HepG2 (cell line): Measurements from ENCODE around the gene NOP9. TPM values are rescaled to one million over a fixed set of nuclear protein-coding genes. Genes with fewer than 3 reads are reported as not detected.

ENCODE experiments used
- ATF7 ChIP-seq, 2 experiments: fragments of 450-650 bp in 1 of 2; sonication (generic) in 1 of 2; formaldehyde crosslinking in 1 of 2; IDR thresholded peaks; 2 replicates each; pipeline versions ENCODE4 v1.4.0 to v1.6.1; 2016 to 2020; ENCODE audit warnings: antibody characterized with exemption in 1 of 2, mild to moderate bottlenecking in 1 of 2, missing genetic modification reagents in 1 of 2
- BCL6 ChIP-seq: IDR thresholded peaks from 2 replicates; pipeline ENCODE4 v1.6.1; 2016; ENCODE audit warnings: missing genetic modification reagents, missing compliant biosample characterization
- ELF4 ChIP-seq: sonication (generic); formaldehyde crosslinking; IDR thresholded peaks from 2 replicates; pipeline ENCODE4 v1.5.0; 2020; ENCODE audit warnings: missing genetic modification reagents, mild to moderate bottlenecking, moderate library complexity, borderline replicate concordance
- ISX ChIP-seq: sonication (generic); formaldehyde crosslinking; conservative IDR thresholded peaks from 2 replicates; pipeline ENCODE4 v1.5.0; 2020; ENCODE audit warnings: missing genetic modification reagents
- KLF13 ChIP-seq: sonication (generic); formaldehyde crosslinking; IDR thresholded peaks from 2 replicates; pipeline ENCODE4 v1.4.0; 2020; ENCODE audit warnings: mild to moderate bottlenecking, missing genetic modification reagents
- MIER2 ChIP-seq: IDR thresholded peaks from 2 replicates; pipeline ENCODE4 v1.6.1; 2016; ENCODE audit warnings: missing biosample characterization, missing genetic modification reagents
- MTA3 ChIP-seq: sonication (generic); formaldehyde crosslinking; IDR thresholded peaks from 2 replicates; pipeline ENCODE4 v1.4.0; 2020; ENCODE audit warnings: missing genetic modification reagents
- NFIC ChIP-seq: IDR thresholded peaks from 2 replicates; pipeline ENCODE4 v1.6.1; 2012; ENCODE audit warnings: mild to moderate bottlenecking, low read length, inconsistent platforms
- PHB2 ChIP-seq: fragments of 450-650 bp; IDR thresholded peaks from 2 replicates; pipeline ENCODE4 v1.6.1; 2018; ENCODE audit not compliant: partially characterized antibody
- PHF8 ChIP-seq: sonication (generic); formaldehyde crosslinking; IDR thresholded peaks from 2 replicates; pipeline ENCODE4 v1.5.0; 2020; ENCODE audit warnings: missing genetic modification reagents
- POLR2G ChIP-seq: fragments of 200-400 bp; formaldehyde crosslinking; IDR thresholded peaks from 2 replicates; pipeline ENCODE4 v1.6.1; 2018; ENCODE audit warnings: mild to moderate bottlenecking, low read depth, low read length, moderate library complexity
- RNF2 ChIP-seq: fragments of 450-650 bp; conservative IDR thresholded peaks from 2 replicates; pipeline ENCODE4 v1.6.1; 2016; ENCODE audit warnings: low read depth
- SNAPC4 ChIP-seq: sonication (generic); formaldehyde crosslinking; IDR thresholded peaks from 2 replicates; pipeline ENCODE4 v1.4.0; 2020; ENCODE audit warnings: mild to moderate bottlenecking, missing genetic modification reagents
- SNRNP70 ChIP-seq: fragments of 200-400 bp; formaldehyde crosslinking; IDR thresholded peaks from 2 replicates; pipeline ENCODE4 v1.6.1; 2017; ENCODE audit warnings: mild to moderate bottlenecking, low read depth, low read length, moderate library complexity
- SP140L ChIP-seq: sonication (generic); formaldehyde crosslinking; IDR thresholded peaks from 2 replicates; pipeline ENCODE4 v1.4.0; 2020; ENCODE audit warnings: missing genetic modification reagents, borderline replicate concordance
- ZBTB1 ChIP-seq: sonication (generic); formaldehyde crosslinking; IDR thresholded peaks from 2 replicates; pipeline ENCODE4 v1.4.0; 2020; ENCODE audit warnings: missing genetic modification reagents, borderline replicate concordance
- ZFY ChIP-seq: sonication (generic); formaldehyde crosslinking; IDR thresholded peaks from 2 replicates; pipeline ENCODE4 v1.4.0; 2020; ENCODE audit warnings: missing genetic modification reagents
- ZNF20 ChIP-seq: sonication (generic); formaldehyde crosslinking; IDR thresholded peaks from 2 replicates; pipeline ENCODE4 v1.4.0; 2020; ENCODE audit warnings: mild to moderate bottlenecking, moderate library complexity, missing genetic modification reagents
- ZNF563 ChIP-seq: sonication (generic); formaldehyde crosslinking; IDR thresholded peaks from 2 replicates; pipeline ENCODE4 v1.8.0; 2022; ENCODE audit warnings: mild to moderate bottlenecking, moderate library complexity, missing genetic modification reagents
- ZNF614 ChIP-seq: IDR thresholded peaks from 2 replicates; pipeline ENCODE4 v1.6.1; 2018; ENCODE audit warnings: missing biosample characterization, missing genetic modification reagents, inconsistent platforms, borderline replicate concordance
- ZNF629 ChIP-seq: sonication (generic); formaldehyde crosslinking; conservative IDR thresholded peaks from 2 replicates; pipeline ENCODE4 v1.5.0; 2020; ENCODE audit warnings: missing genetic modification reagents
- ZNF776 ChIP-seq: sonication (generic); formaldehyde crosslinking; IDR thresholded peaks from 2 replicates; pipeline ENCODE4 v1.4.0; 2020; ENCODE audit warnings: mild to moderate bottlenecking, missing genetic modification reagents
- polyA plus RNA-seq, 8 experiments: library from polyadenylated mRNA; depleted of rRNA in 3 of 8; stranded (reverse) in 7 of 8; unstranded in 1 of 8; fragments of >200 nt; fragmentation: Illumina TruSeq in 4 of 8; extraction: Trizol in 4 of 8; gene quantifications; 2 replicates each; pipeline versions ENCODE4 v1.2.1 to v1.2.3, GENCODE V29; 2011 to 2016; ENCODE audit warnings: low read depth in 4 of 8, missing spikeins in 1 of 8, mixed read lengths in 1 of 8; ENCODE audit not compliant: insufficient read depth in 1 of 8
- total RNA-seq, 5 experiments: library from RNA; depleted of rRNA; stranded (reverse); fragments of >200 nt; fragmentation: Illumina TruSeq; extraction: Trizol; gene quantifications; 2 replicates each; pipeline ENCODE4 v1.2.3, GENCODE V29; 2016; ENCODE audit warnings: low read depth in 1 of 5
- TF ChIP-seq, protein P1 (sequence below): IDR thresholded peaks from 2 replicates; pipeline ENCODE4 v1.6.1; 2016; ENCODE audit warnings: mild to moderate bottlenecking

Gene NOP9
- total and polyA plus RNA-seq, 2 of the 13 experiments (the other 11 are each of a cell fraction or from before 2014, with no cell fraction given), result 24.5 to 61.6 TPM

- TF ChIP-seq SNAPC4 (CRISPR knock-in tag) (peak; percentile 83; the same call in 1 of the 2 replicates), ISX (CRISPR knock-in tag) (no peak), ZFY (CRISPR knock-in tag) (no peak; the same call in none of the 2 replicates), ATF7 (IDR thresholded peaks at IDR 0.05) (0 out of 2 replicates have a peak, but pooled peaks have one; percentile 22), ATF7 (CRISPR knock-in tag; IDR thresholded peaks at IDR 0.05) (peak; percentile 92), MIER2 (CRISPR knock-in tag) (peak; percentile 78), MTA3 (no peak), POLR2G (peak; percentile 98), PHB2 (no peak), ZNF776 (CRISPR knock-in tag) (peak; percentile 60; the same call in 1 of the 2 replicates), ZNF20 (CRISPR knock-in tag) (no peak), BCL6 (CRISPR knock-in tag) (peak; percentile 62; the same call in 1 of the 2 replicates), ZBTB1 (no peak), ZNF563 (peak; percentile 94), KLF13 (peak; percentile 68; the same call in 1 of the 2 replicates), SP140L (CRISPR knock-in tag) (peak; percentile 94), ZNF614 (CRISPR knock-in tag) (peak; percentile 98), ZNF629 (peak; percentile 52), SNRNP70 (no peak), PHF8 (CRISPR knock-in tag) (peak; percentile 80), NFIC (no peak), RNF2 (no peak; the same call in 1 of the 2 replicates), ELF4 (CRISPR knock-in tag) (peak; percentile 22; the same call in 1 of the 2 replicates)
- TF ChIP-seq, protein P1, sequence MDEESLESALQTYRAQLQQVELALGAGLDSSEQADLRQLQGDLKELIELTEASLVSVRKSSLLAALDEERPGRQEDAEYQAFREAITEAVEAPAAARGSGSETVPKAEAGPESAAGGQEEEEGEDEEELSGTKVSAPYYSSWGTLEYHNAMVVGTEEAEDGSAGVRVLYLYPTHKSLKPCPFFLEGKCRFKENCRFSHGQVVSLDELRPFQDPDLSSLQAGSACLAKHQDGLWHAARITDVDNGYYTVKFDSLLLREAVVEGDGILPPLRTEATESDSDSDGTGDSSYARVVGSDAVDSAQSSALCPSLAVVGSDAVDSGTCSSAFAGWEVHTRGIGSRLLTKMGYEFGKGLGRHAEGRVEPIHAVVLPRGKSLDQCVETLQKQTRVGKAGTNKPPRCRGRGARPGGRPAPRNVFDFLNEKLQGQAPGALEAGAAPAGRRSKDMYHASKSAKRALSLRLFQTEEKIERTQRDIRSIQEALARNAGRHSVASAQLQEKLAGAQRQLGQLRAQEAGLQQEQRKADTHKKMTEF (CRISPR knock-in tag), result peak; percentile 94
Observed at GRCh38 chr14:24307575-24308341, 8.1 kb downstream of the NOP9 start, which contains the start of gene CIDEB (continued).
